Prostate gland (tissue), 2 donors: Measurements from ENCODE around the gene TMEM147. TPM values are rescaled to one million over a fixed set of nuclear protein-coding genes. Genes with fewer than 3 reads are reported as not detected.
A peak's percentile ranks its signal among the peaks of the same experiment; 100 is the strongest.

Source experiments
- DNase-seq: peaks from one replicate; pipeline ENCODE4 v3.0.0-alpha.2; 2019; ENCODE audit warnings: low spot score
- H3K27ac ChIP-seq, 2 donors: fragments of 200-600 bp; sonication (generic); 2 replicates each; pipeline ENCODE4 v1.5.1; 2017 to 2019
- H3K27me3 ChIP-seq: fragments of 200-600 bp; sonication (generic); replicated peaks from 2 replicates; pipeline ENCODE4 v1.5.1; 2019; ENCODE audit not compliant: insufficient read depth
- H3K36me3 ChIP-seq, 2 donors: fragments of 200-600 bp; sonication (generic); 1 replicate in 1 of 2; 2 replicates in 1 of 2; pipeline versions ENCODE4 v1.5.1 to v1.8.1; 2017 to 2019
- H3K4me1 ChIP-seq: fragments of 200-600 bp; sonication (generic); replicated peaks from 2 replicates; pipeline ENCODE4 v1.5.1; 2019
- H3K4me3 ChIP-seq, 2 donors: fragments of 200-600 bp; sonication (generic); 2 replicates each; pipeline ENCODE4 v1.5.1; 2017 to 2019
- H3K9me3 ChIP-seq: fragments of 200-600 bp; sonication (generic); 2 replicates; pipeline ENCODE4 v1.5.1; 2017
- POLR2A ChIP-seq: fragments of 450-650 bp; IDR thresholded peaks from one replicate; pipeline ENCODE4 v1.6.1; 2016; ENCODE audit warnings: antibody characterized with exemption, mild to moderate bottlenecking
- POLR2AphosphoS5 ChIP-seq: sonication (generic); formaldehyde crosslinking; IDR thresholded peaks from one replicate; pipeline ENCODE4 v1.6.1; 2017; ENCODE audit warnings: antibody characterized with exemption
- WGBS: methylation state at CpG from one replicate; pipeline ENCODE4 v1.1.5; 2018; 5-methylcytosine and 5-hydroxymethylcytosine counted together
- intact Hi-C: fragments of 100-400 bp; cut with DNase I; formaldehyde crosslinking; loops from one replicate; pipeline ENCODE4 v1.14.2; 2022
- total RNA-seq, 2 donors: library from RNA; depleted of rRNA; stranded (reverse); fragments of >200 nt; gene quantifications; one replicate each; pipeline ENCODE4 v1.1.0, GENCODE V29; 2016
- TF ChIP-seq, protein P1 (sequence below), 4 experiments: fragments of 200-600 bp in 2 of 4; fragments of 450-650 bp in 2 of 4; sonication (generic) in 2 of 4; IDR thresholded peaks; 1 replicate in 3 of 4; 2 replicates in 1 of 4; pipeline ENCODE4 v1.5.1; 2016 to 2019; ENCODE audit warnings: antibody characterized with exemption in 4 of 4, mild to moderate bottlenecking in 2 of 4, moderate library complexity in 2 of 4

Gene TMEM147
- total RNA-seq, 2 donors from 2014 or later = 105 to 120 TPM

GRCh38 chr19:35556025-35556590 lies 10.7 kb downstream of the TMEM147 start:
- H3K27me3 ChIP-seq = peaks cover 4% of the 10 kb centered on the region
- H3K36me3 ChIP-seq = no peaks in the 10 kb centered on the region
- no peak for DNase-seq
- TF ChIP-seq POLR2AphosphoS5 = no peak
- no peak for TF ChIP-seq POLR2A
- TF ChIP-seq, protein P1, sequence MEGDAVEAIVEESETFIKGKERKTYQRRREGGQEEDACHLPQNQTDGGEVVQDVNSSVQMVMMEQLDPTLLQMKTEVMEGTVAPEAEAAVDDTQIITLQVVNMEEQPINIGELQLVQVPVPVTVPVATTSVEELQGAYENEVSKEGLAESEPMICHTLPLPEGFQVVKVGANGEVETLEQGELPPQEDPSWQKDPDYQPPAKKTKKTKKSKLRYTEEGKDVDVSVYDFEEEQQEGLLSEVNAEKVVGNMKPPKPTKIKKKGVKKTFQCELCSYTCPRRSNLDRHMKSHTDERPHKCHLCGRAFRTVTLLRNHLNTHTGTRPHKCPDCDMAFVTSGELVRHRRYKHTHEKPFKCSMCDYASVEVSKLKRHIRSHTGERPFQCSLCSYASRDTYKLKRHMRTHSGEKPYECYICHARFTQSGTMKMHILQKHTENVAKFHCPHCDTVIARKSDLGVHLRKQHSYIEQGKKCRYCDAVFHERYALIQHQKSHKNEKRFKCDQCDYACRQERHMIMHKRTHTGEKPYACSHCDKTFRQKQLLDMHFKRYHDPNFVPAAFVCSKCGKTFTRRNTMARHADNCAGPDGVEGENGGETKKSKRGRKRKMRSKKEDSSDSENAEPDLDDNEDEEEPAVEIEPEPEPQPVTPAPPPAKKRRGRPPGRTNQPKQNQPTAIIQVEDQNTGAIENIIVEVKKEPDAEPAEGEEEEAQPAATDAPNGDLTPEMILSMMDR (IDR thresholded peaks at IDR 0.05) = no peak
- no peak overlapping the region for H3K4me3 ChIP-seq
- intact Hi-C loops = no loop called here
- no peak overlapping the region for H3K27ac ChIP-seq
- H3K4me1 ChIP-seq = no peaks in the 10 kb centered on the region
- no peaks in the 10 kb centered on the region for H3K9me3 ChIP-seq
- 84% methylated on average over 9 of the region's 9 CpGs for WGBS

DNA sequence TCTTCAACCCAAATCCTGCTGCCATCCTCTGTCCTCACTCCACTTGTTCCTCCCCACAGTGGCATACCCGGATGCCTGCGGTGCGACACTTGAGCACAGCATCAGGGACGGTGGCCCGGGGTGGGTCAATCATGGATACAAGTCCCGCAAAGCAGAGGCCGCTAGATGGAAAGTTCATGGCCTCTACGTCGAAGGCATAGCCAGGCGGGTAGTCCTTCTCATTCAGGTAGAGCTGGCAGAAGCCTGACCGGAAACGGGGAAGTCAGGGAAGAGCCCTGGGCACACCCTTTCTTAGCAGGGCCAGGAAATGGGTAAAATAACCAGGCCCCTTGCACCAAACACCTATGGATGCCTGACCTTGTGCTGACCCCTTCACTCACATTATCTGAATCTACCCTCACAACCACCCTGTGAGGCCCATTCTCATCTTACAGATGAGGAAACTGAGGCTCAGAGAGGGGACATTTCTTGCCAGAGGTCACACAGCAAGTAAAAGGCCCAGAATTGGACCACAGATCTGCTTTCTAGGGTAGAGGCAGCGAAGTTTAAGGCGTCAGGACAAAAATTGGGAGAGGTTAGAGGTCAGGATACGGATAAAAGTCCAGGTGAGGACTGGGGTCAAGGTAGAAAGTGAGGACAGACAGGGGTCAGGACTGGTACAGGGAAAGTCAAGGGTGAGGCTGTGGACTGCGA lies 11.6 kb downstream of the TMEM147 start:
- Histone ChIP-seq H3K27ac (no peak overlapping the region), H3K27me3 (peaks cover 4% of the 10 kb centered on the region), H3K4me1 (no peaks in the 10 kb centered on the region), H3K9me3 (no peaks in the 10 kb centered on the region), H3K36me3 (no peaks in the 10 kb centered on the region), H3K4me3 (no peak overlapping the region)
- TF ChIP-seq, protein P1 (IDR thresholded peaks at IDR 0.05) = no peak
- TF ChIP-seq POLR2AphosphoS5 = no peak
- DNase-seq = no peak
- WGBS = 87% methylated on average over 16 of the region's 16 CpGs
- intact Hi-C loops = no loop called here

DNA sequence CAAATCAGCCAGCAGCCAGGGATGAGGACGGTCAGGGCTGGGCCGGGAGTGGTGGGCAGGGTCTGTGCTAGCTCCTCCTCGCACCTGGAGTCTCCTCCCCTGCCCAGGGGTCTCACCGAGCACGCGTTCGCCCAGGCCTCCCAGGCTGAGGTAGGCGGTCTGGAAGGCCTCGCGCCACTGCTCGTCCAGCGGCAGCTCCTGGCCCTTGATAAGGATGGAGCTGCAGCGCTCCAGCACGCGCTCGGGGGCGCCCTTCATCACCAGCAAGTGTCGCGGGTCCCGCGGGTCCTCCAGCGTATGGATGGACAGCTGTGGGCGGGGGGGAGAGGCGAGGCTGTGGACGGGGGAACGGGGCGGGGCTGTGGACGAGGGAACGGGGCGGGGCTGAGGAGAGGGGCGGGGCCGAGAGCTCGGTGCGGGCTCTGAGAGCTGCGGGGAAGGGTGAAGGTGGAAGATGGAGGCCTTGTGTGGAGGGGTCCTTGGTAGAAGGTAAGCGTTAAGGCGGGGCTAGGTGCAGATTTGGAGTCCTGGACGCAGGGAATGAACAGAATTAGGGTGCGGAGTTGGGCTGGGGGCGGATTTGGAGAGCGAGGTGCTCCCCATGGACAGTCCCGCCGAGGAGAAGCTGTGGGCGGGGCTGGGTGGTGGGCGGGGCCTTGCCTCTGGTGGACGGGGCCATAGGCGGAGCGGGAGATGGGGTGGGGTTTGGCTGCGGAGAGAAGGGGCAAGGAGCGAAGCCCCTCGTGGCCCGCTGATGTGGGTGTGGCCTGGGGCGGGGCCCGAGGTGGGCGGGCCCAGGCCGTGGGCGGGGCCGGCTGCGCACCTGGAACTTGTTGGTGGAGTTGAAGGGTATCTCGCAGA lies 12.3 kb downstream of the TMEM147 start:
- H3K27ac ChIP-seq = no peak overlapping the region
- peak; percentile 42 for DNase-seq
- WGBS = 4% methylated on average over 49 of the region's 60 CpGs
- peaks cover 4% of the 10 kb centered on the region for H3K27me3 ChIP-seq
- H3K4me3 ChIP-seq = peak overlapping the region in 1 of 2 donors; percentile 24
- H3K9me3 ChIP-seq = no peaks in the 10 kb centered on the region
- TF ChIP-seq, protein P1 (IDR thresholded peaks at IDR 0.05) = no peak
- TF ChIP-seq POLR2AphosphoS5 = no peak
- intact Hi-C loops = no loop called here
- H3K36me3 ChIP-seq = no peaks in the 10 kb centered on the region
- no peaks in the 10 kb centered on the region for H3K4me1 ChIP-seq

GRCh38 chr19:35558400-35559280 lies 13.2 kb downstream of the TMEM147 start:
- no peak overlapping the region for H3K27ac ChIP-seq
- peak overlapping the region in 1 of 2 donors; percentile 24 for H3K4me3 ChIP-seq

More at GRCh38 chr19:35558400-35559280, 13.2 kb downstream of the TMEM147 start:
- H3K36me3 ChIP-seq = no peaks in the 10 kb centered on the region
- H3K4me1 ChIP-seq = no peaks in the 10 kb centered on the region
- DNase-seq = no peak
- peaks cover 6% of the 10 kb centered on the region for H3K27me3 ChIP-seq
- no peaks in the 10 kb centered on the region for H3K9me3 ChIP-seq
- intact Hi-C loops = no loop called here
- TF ChIP-seq POLR2A = no peak
- TF ChIP-seq POLR2AphosphoS5 = no peak
- TF ChIP-seq, protein P1 (IDR thresholded peaks at IDR 0.05) = no peak
- WGBS = 30% methylated on average over 45 of the region's 53 CpGs
